Stimulated activated CD8-positive, alpha-beta memory T cell treated with anti-CD3 and anti-CD28 coated beads, Interleukin-4, amount 100 ng/mL, for 4 hours (primary cell): Measurements from ENCODE around the gene MPC1L.
"Not testable (repeated sequence)": the region's sequence is repeated elsewhere in the genome, so short reads cannot be mapped to it uniquely, and the experiment has no call there.

Experiments used
- DNase-seq, 2 donors: peaks; one replicate each; pipeline ENCODE4 v3.0.0-alpha.2; 2020; ENCODE audit warnings: low read depth in 2 of 2, low spot score in 1 of 2

The MPC1L gene

DNA sequence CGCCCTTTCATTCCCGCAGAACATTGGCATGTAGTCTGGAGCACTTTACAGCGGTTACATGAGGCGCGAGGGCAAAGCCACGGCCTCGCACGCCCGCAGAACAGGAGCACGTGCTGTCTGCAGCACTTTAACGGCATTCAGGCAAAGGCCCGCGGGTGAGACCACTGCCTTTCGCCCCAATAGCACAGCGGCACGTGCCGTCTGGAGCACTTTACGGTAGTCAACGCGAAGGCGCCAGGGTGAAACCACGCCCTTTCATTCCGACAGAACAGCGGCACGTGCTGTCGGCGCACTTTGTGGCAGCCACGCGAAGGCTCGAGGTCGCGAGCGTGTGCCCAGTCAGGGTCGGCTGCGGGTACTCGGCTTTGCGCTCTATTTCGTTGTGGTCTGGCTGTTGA lies at the start of gene MPC1L:
Gene MPC1L, plus strand, starts transcription at position 290 of the 398 bp plus-strand sequence. CDS start 138 bp downstream, outside the sequence.
- DNase-seq, result no peak

DNA sequence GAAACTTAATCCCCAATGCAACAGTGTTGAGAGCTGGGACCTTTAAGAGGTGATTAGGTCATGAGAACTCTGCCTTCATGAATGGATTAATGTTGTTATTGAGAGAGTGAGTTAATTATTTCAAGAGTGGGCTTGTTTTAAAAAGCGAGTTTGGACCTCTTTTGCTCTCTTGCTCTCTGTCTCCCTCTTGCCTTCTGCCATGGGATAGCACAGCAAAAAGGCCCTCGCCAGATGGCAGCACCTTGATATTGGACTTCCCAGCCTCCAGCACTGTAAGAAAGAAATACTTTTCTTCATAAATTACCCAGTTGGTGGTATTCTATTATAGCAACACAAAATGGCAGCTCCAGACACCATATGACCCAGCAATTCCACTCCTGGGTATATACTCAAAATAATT lies 49.5 kb upstream of the MPC1L start:
- DNase-seq, result no peak

DNA sequence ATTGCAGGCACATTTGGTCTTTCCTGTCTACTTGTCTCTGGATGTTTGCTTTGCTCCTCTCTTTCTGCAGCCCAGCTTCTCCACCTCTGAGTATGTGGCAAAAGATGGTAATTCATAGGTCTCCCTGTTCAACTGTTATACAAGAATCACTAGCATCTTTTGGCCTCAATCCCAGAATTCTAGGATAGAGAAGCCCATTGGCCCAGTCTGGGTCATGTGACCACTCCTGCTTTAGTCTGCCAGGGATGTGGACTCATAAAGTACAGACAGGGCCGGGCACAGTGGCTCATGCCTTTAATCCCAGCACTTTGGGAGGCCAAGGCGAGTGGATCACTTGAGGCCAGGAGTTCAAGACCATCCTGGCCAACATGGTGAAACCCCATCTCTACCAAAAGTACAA lies 47.8 kb upstream of the MPC1L start:
- not testable (repeated sequence) for DNase-seq

DNA sequence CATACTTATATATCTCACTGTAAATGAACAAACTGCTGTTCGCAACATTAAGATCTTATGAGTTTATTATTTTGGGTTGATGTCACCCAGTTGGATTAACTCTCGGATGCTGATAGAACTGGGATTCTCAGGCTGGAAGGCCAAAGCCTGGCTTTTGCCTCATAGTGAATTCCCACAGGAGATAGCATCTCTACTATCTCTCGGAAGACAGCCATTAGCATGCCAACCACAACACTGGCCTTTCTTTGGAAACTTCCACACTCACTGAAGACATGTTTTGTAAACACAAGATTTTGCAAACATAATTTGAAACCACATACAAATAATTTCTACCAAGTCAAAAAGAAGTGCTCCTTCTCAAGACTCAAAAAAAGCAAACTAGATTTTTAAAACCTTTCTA lies 46.9 kb upstream of the MPC1L start:
- DNase-seq, result no peak

DNA sequence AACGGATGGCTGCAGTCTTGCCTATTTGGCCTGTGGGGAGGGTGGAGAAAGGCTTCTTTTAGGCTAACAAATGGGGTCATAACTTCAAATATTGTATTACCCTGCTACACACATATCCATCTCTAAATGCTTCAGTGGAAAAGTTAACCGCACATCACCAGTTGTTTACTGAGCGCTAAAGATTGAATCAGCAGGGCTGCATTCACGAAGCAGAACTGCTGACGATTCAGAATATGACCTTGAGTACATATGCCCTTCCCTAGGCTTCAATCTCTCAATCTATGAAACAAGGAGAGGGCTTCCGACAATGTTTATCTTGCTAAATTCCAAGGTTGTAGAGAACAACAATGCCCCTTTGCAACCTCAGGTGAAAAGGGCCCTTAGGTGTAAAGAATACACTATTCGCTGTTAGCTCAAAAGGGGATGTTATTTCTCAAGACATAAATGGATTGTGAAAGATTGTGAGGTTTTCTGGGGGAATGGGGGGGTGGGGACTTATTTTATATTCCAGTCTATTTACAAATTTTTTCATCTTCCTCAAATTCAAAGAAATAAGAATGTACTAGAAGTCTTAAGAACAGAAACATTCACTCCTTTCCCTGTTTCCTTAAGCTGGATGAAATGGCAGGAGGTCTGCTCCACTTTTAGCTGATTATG lies 45.1 kb upstream of the MPC1L start:
- no peak for DNase-seq

DNA sequence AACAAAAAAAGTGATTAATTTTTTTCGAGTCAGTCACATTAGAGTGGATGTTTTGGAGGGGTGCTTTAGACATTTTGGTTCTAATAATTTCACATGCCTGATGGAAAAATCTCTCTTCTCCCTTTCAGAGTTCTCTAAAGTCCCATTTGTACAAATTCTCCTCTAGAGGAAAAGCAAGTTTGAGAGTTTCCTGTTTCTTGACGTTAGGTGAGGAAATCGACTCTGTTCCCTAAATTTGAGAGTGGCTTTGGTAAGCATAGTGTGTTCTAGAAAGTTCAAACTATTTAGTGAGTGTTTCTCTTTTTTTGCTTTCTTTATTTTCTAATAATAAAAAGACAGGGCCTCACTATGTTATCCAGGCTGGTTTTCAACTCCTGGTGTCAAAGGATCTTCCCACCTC lies 44.1 kb upstream of the MPC1L start:
- DNase-seq, result no peak

DNA sequence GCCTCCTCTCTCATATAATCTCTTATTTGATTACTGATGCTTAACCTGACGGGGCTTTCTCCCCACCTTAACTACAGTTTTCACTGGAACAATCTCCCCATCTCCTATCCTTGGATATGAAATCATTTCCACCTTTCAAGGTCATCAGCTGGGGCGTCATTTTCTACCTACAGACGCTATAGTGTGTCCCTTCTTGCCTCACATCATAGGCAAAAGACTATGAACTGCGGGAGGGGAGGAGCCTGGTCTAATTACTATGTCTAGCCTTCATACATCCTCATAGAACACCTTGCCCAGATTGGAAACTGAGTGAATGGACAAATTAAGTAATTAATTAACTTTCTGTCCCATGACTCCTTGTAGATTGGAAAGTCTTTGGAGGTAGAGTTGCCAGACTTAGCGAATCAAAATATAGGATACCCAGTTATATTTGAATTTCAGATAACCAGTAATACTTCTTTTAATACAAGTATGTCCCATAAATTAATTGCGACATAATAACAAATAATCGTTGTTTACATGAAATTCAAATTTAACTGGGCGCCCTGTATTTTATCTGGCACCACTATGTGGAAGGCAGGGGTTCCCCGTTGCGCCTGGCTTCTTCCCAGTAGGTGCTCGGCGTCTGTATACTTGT lies 43.2 kb upstream of the MPC1L start:
- DNase-seq, result no peak

DNA sequence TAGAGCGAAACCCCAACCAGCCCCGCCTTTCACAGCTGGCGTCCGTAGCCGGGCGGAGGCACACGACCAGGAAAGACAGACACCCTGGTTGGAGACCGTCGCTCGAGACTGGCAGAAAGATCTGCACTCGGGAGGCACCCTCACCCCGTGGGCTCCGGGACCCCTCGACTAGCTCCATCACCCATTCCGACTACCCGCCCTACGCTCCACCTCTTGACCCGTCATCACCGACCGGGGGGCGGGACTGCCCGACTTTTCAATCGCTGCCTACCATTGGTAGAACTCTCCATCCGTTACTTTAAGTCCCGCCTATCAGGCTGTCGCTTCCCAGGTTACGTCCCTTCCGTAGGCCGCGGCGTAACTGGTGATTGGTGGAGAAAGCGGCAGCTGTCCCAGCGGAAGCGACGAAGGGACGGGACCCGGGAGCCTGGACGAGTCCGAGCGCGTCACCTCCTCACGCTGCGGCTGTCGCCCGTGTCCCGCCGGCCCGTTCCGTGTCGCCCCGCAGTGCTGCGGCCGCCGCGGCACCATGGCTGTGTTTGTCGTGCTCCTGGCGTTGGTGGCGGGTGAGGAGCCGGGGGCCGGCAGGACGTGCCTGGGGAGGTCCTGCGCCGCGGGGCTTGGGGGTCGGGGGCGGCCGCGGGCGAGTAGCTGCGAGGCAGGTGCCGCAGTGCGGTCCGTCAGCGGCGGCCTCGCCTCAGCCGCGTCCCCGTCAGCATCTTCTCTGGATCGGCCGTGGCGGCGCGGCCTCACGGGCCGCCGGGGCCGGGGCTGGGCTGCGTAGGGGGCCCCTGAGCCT lies 42.5 kb upstream of the MPC1L start, which contains the start of gene ATP6AP2:
Gene ATP6AP2, plus strand, starts transcription at position 434 of the 799 bp plus-strand sequence. Its CDS starts 96 bp downstream, at position 530.
- peak; percentile 77 to 78 for DNase-seq

DNA sequence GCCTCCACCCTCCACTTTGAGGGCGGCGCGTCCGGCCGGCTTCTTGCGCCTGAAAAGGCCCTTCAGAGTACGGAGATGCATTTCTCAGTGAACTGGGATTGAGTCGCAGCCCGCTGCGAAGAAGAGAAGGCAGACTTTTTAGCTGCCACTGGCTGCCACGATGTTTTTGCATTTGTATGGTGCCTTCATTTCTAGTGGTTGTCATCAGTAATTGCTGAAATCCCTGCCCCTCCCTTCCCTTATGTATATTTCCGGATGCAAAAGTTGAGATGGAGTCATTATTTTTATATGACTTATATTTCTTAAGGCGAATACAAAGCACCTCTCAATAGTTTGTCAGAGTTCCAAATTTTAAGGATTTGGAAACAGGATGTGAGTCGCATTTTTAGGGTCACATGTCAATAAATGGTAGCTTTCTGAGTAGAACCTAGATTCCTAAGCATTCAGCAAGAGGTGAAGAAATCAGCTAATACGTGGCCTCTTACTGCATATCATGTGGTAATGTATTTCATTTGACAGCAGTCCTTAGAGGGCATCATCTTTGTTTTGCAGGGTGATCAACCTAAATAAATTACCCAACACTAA lies 41.8 kb upstream of the MPC1L start:
- DNase-seq, result no peak

DNA sequence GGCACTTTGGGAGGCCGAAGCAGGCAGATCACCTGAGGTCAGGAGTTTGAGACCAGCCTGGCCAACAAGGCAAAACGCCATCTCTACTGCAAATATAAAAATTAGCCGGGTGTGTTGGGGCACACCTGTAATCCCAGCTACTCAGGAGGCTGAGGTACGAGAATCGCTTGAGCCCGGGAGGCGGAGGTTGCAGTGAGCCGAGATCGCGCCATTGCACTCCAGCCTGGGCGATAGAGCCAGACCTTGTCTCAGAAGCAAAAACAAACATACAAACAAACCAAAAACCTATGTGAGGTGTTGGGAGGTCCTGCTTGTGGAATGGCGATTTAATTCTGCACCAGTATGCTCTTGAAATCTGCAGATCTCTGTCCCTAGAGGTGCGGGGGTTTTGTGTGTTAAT lies 41.0 kb upstream of the MPC1L start:
- not testable (repeated sequence) for DNase-seq

DNA sequence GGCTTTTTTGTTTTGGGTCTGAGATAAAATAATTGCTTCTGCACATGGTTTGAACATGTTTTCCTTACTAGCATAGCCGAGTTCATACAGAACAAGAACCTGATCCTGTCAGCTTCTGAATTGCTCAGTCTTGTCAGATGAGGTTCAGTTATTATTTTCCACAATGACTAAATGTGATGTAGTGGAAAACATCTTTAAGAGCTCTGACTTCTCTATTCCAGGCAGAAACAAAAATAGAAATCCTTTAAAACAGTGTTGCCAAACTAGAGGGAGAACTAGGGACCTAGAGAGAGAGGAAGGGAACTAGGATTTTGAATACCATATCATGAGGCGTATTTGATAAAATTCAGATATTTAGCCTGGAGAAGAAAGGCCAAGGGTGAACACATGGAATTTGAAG lies 40.4 kb upstream of the MPC1L start:
- DNase-seq, result no peak

DNA sequence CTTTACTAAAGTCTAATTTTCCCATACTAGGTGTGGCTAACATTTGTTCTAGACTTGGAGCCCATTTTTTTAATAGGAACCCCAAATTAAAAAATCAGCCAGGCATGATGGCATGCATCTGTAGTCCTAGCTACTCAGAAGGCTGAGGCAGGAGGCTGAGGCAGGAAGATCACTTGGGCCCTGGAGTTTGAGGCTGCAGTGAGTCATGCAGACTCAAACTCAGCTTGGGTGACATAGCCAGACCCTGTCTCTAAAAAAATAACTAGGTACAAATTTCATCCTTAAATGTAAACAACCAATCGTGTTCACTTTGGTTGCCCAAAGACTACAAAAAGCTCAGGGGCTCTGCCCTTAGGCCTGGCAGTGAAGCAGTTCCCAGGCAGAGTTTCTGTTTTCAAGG lies 35.6 kb upstream of the MPC1L start:
- DNase-seq, result not testable (repeated sequence)

DNA sequence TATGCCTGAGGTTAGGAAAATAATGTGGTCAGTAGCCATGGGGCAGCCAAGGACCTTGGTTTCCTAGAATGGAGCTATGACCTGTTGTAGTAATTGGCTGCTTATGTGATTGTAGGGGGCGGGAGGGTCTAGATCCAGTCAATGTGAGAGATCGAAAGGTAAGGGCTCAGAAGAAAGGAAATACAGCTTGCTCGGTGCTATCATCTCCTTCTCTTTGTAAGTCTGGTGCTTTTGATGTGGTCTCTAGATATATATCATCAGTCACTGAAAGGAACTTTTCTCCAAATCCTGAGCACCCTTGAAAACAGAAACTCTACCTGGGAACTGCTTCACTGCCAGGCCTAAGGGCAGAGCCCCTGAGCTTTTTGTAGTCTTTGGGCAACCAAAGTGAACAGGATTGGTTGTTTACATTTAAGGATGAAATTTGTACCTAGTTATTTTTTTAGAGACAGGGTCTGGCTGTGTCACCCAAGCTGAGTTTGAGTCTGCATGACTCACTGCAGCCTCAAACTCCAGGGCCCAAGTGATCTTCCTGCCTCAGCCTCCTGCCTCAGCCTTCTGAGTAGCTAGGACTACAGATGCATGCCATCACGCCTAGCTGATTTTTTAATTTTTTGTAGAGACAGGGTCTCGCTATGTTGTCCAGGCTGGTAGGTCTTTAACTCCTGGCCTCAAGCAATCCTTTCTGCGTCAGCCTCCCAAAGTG lies 33.5 kb upstream of the MPC1L start:
- DNase-seq, result not testable (repeated sequence)

DNA sequence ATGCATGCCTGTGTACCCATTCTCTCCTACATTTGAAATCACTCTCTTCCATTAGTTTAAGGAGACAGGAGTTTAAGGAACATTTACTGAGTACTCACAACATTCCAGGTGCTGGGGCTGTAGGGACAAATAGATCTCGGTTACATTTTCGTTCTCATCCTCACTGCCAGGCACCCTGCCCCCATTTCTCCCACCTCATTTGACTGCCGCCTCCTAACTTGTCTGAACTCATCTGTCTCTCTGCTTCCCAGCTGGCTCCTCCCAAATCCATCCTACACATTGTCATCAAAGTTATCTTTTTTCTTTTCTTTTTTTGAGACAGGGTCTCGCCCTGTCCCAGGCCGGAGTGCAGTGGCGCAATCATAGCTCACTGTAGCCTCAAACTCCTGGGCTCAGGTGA lies 19.8 kb upstream of the MPC1L start:
- no peak for DNase-seq

DNA sequence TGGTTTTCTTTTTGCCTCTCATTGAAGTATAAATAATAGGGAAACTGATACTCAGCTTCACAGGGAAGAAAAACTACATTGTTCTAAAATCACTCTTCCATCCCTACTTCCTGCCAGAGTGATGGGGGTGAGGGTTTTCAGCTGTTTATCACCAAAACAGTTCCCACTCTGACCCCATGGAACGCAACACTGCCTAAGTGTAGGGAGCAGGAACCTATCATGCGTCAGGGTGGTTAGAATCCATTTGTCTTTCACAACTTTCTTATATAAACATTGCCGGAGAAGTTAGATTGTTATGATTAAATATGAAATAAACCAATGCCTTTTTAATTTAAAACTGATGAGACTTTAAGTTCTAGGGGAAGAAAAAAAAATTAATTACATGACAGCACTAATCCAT lies 15.8 kb upstream of the MPC1L start:
- no peak for DNase-seq

DNA sequence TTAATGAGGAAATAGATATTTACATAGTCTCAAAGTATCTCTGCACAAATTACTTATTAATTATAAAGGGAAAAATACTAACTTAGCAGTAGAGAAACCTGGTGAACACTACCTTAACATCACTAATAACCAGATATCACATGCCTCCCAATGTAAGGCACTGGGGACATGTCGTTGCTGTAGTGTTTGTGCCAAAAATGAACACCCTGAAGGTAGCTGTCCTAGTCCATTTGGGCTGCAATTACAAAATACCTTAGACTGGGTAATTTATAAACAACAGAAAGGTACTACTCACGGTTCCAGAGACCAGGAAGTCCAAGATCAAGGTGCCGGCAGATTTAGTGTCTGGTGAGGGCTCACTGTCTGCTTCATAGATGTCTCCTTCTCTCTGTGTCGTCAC lies 10.7 kb upstream of the MPC1L start:
- no peak for DNase-seq

DNA sequence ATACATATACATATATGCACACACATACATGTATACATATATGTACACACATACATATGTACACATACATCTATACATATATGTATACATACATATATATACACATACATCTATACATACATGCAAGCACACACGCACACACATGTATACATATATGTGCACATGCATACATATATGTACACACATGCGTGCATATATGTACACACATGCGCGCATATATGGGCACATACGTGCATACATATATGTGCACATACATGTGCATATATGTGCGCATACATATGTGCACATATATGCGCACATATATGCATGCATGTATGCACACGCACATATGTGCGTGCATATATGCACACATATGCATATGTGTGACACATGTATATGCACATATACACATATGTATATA lies 7.3 kb upstream of the MPC1L start:
- no peak for DNase-seq

DNA sequence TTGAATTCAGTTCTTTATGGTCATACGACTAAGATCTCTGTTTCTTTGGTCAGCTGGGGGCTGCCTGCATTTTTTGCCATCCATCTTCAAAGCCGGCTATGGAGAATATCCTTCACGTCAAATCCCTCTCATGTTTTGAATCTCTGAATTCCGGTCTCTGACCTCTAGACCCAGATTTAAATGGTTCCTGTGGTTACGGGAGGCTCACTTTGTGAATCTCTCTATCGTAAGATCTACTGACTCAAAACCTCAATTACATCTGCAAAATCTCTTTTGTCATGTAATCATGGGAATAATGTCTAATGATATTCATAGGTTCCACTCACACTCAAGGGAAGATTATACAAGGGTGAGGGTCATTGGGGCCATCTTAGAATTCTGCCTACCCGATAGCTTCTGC lies 5.7 kb upstream of the MPC1L start:
- no peak for DNase-seq

DNA sequence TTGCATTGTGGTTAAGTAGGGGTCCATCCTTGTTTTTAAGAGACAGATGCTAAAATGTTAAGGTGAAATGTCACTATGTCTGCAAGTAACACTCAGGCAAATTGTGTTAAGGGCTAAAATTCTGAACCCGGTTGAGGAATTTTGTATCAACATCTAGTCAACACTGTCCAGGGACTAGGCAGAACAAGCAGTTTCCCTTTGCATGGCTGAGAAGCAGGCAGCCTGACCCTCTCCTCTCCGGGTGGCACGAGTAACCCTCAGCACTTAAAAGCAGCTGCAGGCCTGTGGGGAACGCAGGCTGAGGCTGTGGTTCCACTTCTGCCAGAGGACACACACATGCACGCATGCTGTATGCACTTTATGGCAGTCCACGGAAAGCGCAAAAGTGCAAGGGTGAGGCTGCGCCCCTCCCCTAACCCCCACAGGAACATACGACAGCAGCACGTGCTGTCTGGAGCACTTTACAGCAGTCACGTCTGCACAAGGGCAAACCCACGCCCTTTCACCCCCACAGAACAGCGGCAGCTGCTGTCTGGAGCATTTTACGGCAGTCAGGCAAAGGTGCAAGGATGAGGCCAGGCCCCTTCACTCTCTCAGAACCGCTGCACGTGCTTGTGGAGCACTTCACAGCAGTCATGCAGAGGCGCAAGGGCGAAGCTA lies 619 bp upstream of the MPC1L start:
- DNase-seq, result no peak

DNA sequence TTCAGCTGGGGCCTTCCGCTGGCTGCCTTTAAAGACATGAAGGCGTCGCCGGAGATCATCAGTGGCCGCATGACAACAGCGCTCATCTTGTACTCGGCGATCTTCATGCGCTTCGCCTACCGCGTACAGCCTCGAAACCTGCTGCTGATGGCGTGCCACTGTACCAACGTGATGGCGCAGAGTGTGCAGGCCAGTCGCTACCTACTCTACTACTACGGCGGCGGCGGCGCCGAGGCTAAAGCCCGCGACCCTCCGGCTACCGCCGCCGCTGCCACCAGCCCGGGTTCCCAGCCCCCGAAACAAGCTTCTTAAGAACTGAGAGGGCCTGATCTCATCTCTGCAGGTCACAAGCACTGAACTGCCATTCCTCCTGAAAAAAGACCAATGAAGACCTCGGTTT lies 437 bp downstream of the MPC1L start:
- DNase-seq, result no peak

DNA sequence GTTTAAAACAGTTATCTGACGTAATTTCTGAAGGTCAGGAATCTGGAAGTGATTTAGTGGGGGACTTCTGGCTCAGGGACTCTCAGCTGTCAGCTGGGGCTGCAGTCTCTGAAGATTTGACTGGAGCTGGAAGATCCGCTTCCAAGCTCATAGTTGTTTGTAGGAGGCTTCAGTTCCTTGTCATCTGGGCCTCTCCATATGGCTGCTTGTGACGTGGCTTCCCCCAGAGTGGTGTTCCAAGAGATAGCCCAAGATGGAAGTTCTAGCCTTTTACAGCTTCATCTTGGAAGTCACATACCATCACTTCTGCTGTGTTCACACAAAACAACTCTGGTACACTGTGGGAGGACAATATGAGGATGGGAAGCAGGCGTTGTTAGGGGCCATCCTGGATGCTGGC lies 2.1 kb downstream of the MPC1L start:
- no peak for DNase-seq
